Astrocyte of the cerebellum (primary cell): Measurements from ENCODE around the gene R3HCC1L.

Source experiments
- DNase-seq: peaks from one replicate; pipeline ENCODE4 v3.0.0-alpha.2; 2011; ENCODE audit warnings: low read depth
- H3K4me3 ChIP-seq: 2 replicates; pipeline ENCODE4 v1.5.1; 2011; ENCODE audit warnings: mild to moderate bottlenecking, low read depth, low read length, moderate library complexity
- in situ Hi-C: cut with HindIII; loops from 2 replicates; pipeline ENCODE4 v1.10.0; 2017; ENCODE audit warnings: low sequenced_read_pairs
- TF ChIP-seq, protein P1 (sequence below): IDR thresholded peaks from 2 replicates; pipeline ENCODE4 v1.5.1; 2012; ENCODE audit warnings: low read length, low read depth, moderate library complexity, mild to moderate bottlenecking; ENCODE audit errors: missing control alignments

Gene R3HCC1L

DNA sequence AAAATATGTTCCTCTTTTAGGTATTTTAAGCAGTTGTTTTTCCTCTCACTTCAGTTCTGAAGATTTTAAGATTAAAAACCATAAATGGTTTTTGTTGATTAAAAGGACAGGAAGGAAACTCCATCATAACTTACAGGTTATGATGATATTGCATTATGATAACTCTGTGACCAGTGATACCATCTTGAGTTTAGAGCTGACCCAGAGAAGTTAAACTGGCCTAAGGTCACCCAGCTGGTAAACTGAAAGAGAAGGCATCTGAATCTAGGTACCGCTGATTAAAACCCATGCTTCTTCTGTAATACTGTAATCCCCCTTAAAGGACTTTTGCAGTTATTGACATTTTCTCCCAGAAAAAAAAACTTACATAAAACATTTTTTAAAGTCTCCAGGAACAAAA lies 103.9 kb downstream of the R3HCC1L start:
- in situ Hi-C loops = loop anchor here (25.0 kb wide), 1 partner anchor 224 kb away; no protein-coding TSS in a partner anchor
- H3K4me3 ChIP-seq = no peak overlapping the region
- TF ChIP-seq, protein P1, sequence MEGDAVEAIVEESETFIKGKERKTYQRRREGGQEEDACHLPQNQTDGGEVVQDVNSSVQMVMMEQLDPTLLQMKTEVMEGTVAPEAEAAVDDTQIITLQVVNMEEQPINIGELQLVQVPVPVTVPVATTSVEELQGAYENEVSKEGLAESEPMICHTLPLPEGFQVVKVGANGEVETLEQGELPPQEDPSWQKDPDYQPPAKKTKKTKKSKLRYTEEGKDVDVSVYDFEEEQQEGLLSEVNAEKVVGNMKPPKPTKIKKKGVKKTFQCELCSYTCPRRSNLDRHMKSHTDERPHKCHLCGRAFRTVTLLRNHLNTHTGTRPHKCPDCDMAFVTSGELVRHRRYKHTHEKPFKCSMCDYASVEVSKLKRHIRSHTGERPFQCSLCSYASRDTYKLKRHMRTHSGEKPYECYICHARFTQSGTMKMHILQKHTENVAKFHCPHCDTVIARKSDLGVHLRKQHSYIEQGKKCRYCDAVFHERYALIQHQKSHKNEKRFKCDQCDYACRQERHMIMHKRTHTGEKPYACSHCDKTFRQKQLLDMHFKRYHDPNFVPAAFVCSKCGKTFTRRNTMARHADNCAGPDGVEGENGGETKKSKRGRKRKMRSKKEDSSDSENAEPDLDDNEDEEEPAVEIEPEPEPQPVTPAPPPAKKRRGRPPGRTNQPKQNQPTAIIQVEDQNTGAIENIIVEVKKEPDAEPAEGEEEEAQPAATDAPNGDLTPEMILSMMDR = no peak
- no peak for DNase-seq

GRCh38 chr10:98240524-98240923 lies 106.1 kb downstream of the R3HCC1L start:
- TF ChIP-seq, protein P1 = no peak
- in situ Hi-C loops = loop anchor here (25.0 kb wide), 1 partner anchor 222 kb away; no protein-coding TSS in a partner anchor
- DNase-seq = no peak
- no peak overlapping the region for H3K4me3 ChIP-seq

- TF ChIP-seq, protein P1 = peak; percentile 58
- H3K4me3 ChIP-seq = no peak overlapping the region
- in situ Hi-C loops = loop anchor here (25.0 kb wide), 1 partner anchor 219 kb away; no protein-coding TSS in a partner anchor
- DNase-seq = peak; percentile 35
Observed at GRCh38 chr10:98242823-98243222, 108.4 kb downstream of the R3HCC1L start.

DNA sequence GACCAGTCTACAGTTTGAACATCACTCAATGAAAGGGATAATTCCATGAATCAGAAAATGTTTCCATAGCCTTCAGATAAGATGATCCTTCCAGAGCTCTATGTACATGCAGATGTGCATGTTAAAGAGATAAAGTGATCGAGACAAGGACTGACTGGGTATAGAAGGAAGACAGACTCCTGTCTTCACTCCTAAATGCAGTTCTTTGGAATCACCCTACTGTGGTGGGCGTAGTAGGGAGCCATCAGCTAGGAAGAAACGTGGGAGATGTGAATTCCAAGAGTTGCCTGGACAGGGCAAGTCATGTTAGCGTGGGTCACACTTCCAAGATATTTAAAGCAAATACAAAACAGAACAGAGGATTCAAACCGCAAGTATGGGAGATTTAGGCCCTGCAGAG lies 109.7 kb downstream of the R3HCC1L start:
- DNase-seq = no peak
- TF ChIP-seq, protein P1 = no peak
- no peak overlapping the region for H3K4me3 ChIP-seq
- in situ Hi-C loops = loop anchor here (25.0 kb wide), 1 partner anchor 218 kb away; no protein-coding TSS in a partner anchor

DNA sequence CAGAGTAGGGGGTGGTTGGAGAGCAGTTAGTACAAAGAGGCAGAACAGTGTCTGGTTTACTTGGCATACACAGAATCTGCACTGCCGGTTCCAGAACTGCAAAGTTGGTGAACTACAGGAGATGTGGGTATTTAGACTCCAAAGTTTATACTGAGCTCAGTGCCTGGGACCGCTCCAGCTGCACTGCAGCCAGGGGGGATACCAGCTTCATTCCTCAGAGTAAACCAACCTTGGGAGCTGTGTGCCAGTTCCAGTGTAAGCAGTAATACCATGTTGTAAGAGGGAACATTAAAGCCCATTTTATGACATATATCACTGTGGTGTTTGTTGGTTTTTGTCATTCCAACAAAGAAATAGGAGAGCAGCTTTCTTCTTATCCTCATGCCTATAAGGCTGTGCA lies 110.1 kb downstream of the R3HCC1L start:
- TF ChIP-seq, protein P1 = no peak
- H3K4me3 ChIP-seq = no peak overlapping the region
- no peak for DNase-seq
- in situ Hi-C loops = loop anchor here (25.0 kb wide), 1 partner anchor 218 kb away; no protein-coding TSS in a partner anchor

- in situ Hi-C loops = loop anchor here (25.0 kb wide), 1 partner anchor 215 kb away; no protein-coding TSS in a partner anchor
- peak; percentile 94 for DNase-seq
- TF ChIP-seq, protein P1 = no peak
- H3K4me3 ChIP-seq = no peak overlapping the region
Observed at GRCh38 chr10:98246911-98247805, 112.7 kb downstream of the R3HCC1L start.
